DOHH2 (cell line): ENCODE measurements around the gene GIPC3.

Source experiments
- EZH2phosphoT487 ChIP-seq: fragments of 200-600 bp; sonication (generic); IDR thresholded peaks from 2 replicates; pipeline ENCODE4 v1.6.1; 2017; ENCODE audit warnings: borderline replicate concordance, mild to moderate bottlenecking, antibody characterized with exemption, low read length, moderate library complexity, mixed read lengths
- TF ChIP-seq, protein P1 (sequence below): fragments of 200-600 bp; sonication (generic); IDR thresholded peaks from one replicate; pipeline ENCODE4 v1.5.1; 2014; ENCODE audit warnings: antibody characterized with exemption, mild to moderate bottlenecking, low read depth, low read length; ENCODE audit not compliant: poor library complexity, severe bottlenecking

DNA sequence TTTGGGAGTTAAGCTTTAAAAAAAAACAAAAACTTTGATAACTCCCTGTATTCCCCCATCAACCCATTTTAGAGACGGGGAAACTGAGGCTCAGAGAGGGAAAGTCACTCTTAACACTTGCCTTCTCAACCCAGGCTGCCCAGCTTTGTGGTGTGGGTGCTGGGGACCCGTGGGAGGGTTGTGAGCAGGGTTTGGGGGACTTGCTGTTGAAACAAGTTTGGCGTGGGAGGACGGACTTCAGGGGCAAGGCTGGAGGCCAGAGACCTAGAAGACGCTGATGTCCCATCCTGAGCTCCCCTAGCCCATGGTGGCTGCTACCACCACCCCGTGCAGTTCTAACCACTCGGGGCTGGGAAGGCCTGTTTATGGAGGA lies 42.1 kb downstream of the GIPC3 start:
- TF ChIP-seq, protein P1, sequence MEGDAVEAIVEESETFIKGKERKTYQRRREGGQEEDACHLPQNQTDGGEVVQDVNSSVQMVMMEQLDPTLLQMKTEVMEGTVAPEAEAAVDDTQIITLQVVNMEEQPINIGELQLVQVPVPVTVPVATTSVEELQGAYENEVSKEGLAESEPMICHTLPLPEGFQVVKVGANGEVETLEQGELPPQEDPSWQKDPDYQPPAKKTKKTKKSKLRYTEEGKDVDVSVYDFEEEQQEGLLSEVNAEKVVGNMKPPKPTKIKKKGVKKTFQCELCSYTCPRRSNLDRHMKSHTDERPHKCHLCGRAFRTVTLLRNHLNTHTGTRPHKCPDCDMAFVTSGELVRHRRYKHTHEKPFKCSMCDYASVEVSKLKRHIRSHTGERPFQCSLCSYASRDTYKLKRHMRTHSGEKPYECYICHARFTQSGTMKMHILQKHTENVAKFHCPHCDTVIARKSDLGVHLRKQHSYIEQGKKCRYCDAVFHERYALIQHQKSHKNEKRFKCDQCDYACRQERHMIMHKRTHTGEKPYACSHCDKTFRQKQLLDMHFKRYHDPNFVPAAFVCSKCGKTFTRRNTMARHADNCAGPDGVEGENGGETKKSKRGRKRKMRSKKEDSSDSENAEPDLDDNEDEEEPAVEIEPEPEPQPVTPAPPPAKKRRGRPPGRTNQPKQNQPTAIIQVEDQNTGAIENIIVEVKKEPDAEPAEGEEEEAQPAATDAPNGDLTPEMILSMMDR = no peak
- no peak for TF ChIP-seq EZH2phosphoT487
